Measurements from ENCODE around the gene ALG12. TPM values are rescaled to one million over a fixed set of nuclear protein-coding genes. Genes with fewer than 3 reads are reported as not detected.

ALG12 gene
- total and polyA plus RNA-seq, 2 of the 8 experiments (the other 6 are each of a cell fraction or from before 2014, with no cell fraction given): 13.4 to 22.5 TPM

DNA sequence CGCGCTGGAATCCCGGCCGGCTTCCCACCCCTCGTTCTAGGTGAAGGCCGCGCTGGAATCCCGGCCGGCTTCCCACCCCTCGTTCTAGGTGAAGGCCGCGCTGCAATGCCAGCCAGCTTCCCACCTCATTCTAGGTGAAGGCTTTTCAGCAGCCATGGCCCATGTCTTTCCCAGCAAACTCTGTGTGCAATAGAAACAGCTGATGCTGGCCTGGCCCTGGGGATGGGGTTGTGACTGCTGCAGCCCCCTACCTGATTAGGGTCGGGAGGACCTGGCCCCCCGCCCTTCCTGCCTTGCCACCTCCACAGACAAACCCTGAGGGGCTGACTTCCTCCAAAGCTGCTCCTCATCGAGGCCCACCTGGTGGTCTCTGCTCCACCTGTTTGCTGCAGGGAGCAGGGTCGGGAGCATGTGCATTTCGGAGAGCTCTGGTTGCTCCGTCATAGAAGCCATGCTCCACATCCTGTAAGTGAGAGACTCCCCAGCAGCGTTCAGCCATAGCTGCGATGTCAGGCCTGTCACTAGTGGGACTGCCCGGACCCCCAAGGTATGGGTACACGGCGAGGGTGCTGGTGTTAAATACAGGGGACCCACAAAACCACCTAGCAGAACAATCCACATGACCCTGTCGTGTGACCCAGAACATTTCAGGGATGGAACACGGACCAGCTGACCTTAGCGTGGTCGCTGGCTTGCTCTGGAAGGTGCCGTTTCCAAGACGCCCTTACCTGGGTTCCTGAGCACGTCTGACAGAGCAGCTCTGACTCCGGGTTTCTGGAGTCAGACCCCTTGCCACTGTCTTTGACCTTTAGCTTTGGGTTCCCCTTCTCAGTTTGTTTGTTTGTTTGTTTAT is 61.2 kb downstream of the ALG12 start (continued):
- TF ChIP-seq TAF7 (optimal IDR thresholded peaks at IDR 0.05; ENCODE audit: borderline replicate concordance, low read depth, low read length): no peak
- no peak for TF ChIP-seq EGR1 (IDR thresholded peaks at IDR 0.05; ENCODE audit: borderline replicate concordance, low read depth, low read length)
- no peak for TF ChIP-seq CBX5 (IDR thresholded peaks at IDR 0.05; ENCODE audit: low read depth, low read length)

Measured in H1 (cell line).